HG03442 (cell line): ENCODE results near the gene TUBA3D.
"Not testable (repeated sequence)": the region's sequence is repeated elsewhere in the genome, so short reads cannot be mapped to it uniquely, and the experiment has no call there.

Experiments used
- ATAC-seq: cut with Tn5 transposase; IDR thresholded peaks from one replicate; pipeline ENCODE4 v1.9.1; 2021; ENCODE audit warnings: mild to moderate bottlenecking, moderate library complexity; ENCODE audit not compliant: unreplicated experiment

TUBA3D gene

GRCh38 chr2:131531547-131532185 lies 55.7 kb downstream of the TUBA3D start:
- not testable (repeated sequence) for ATAC-seq
